AG09319 (cell line): ENCODE results near the gene AGPAT4.
A peak's percentile ranks its signal among the peaks of the same experiment; 100 is the strongest.
"Not testable (repeated sequence)": the region's sequence is repeated elsewhere in the genome, so short reads cannot be mapped to it uniquely, and the experiment has no call there.

Source experiments
- DNase-seq: peaks from one replicate; pipeline ENCODE4 v3.0.0-alpha.2; 2010; ENCODE audit warnings: low read depth; ENCODE audit errors: extremely low read depth
- TF ChIP-seq, protein P1 (sequence below): IDR thresholded peaks from 2 replicates; pipeline ENCODE4 v1.5.1; 2011; ENCODE audit warnings: low read depth, mild to moderate bottlenecking, inconsistent platforms, low read length, moderate library complexity

The AGPAT4 gene

GRCh38 chr6:161186173-161186769, 87.6 kb downstream of the AGPAT4 start:
- peak; percentile 38 for DNase-seq
- TF ChIP-seq, protein P1, sequence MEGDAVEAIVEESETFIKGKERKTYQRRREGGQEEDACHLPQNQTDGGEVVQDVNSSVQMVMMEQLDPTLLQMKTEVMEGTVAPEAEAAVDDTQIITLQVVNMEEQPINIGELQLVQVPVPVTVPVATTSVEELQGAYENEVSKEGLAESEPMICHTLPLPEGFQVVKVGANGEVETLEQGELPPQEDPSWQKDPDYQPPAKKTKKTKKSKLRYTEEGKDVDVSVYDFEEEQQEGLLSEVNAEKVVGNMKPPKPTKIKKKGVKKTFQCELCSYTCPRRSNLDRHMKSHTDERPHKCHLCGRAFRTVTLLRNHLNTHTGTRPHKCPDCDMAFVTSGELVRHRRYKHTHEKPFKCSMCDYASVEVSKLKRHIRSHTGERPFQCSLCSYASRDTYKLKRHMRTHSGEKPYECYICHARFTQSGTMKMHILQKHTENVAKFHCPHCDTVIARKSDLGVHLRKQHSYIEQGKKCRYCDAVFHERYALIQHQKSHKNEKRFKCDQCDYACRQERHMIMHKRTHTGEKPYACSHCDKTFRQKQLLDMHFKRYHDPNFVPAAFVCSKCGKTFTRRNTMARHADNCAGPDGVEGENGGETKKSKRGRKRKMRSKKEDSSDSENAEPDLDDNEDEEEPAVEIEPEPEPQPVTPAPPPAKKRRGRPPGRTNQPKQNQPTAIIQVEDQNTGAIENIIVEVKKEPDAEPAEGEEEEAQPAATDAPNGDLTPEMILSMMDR, result no peak

- TF ChIP-seq, protein P1, result no peak
- DNase-seq, result no peak
These were observed 92.7 kb downstream of the AGPAT4 start for GRCh38 chr6:161181121-161181520.

DNA sequence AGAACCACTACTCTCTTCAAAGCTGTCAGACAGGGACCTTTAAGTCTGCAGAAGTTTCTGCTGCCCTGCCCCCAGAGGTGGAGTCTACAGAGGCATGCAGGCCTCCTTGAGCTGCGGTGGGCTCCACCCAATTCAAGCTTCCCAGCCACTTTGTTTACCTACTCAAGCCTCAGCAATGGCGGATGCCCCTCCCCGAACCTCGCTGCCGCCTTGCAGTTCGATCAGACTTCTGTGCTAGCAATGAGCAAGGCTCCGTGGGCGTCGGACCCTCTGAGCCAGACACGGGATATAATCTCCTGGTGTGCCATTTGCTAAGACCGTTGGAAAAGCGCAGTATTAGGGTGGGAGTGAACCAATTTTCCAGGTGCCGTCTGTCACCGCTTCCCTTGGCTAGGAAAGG, 95.7 kb downstream of the AGPAT4 start:
- not testable (repeated sequence) for DNase-seq

- DNase-seq, result not testable (repeated sequence)
These were observed 97.4 kb downstream of the AGPAT4 start for GRCh38 chr6:161176428-161176827.

DNA sequence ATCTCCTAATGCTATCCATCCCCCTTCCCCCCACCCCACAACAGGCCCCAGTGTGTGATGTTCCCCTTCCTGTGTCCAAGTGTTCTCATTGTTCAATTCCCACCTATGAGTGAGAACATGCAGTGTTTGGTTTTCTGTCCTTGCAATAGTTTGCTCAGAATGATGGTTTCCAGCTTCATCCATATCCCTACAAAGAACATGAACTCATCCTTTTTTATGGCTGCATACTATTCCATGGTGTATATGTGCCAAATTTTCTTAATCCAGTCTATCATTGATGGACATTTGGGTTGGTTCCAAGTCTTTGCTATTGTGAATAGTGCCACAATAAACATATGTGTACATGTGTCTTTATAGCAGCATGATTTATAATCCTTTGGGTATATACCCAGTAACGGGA, 101.1 kb downstream of the AGPAT4 start:
- not testable (repeated sequence) for DNase-seq

DNA sequence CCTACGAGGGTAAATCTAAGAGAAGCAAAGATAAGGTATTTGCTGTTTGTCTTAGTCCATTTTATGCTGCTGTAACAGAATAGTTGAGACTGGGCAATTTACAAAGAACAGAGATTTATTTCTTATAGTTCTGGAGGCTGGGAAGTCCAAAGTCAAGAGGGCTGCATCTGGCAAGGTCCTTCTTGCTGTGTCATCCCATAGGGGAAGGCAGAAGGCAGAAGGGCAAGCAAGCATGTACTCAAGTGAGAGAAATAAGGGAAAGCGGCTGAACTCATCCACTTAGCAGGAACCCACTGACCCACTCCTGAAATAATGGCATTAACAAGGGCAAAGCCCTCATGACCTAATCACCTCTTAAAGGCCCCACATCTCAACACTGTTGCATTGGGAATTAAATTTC, 102.7 kb downstream of the AGPAT4 start:
- DNase-seq, result no peak
- TF ChIP-seq, protein P1, result no peak

- TF ChIP-seq, protein P1, result no peak
- peak; percentile 63 for DNase-seq
These were observed 104.2 kb downstream of the AGPAT4 start for GRCh38 chr6:161169696-161170095.

DNA sequence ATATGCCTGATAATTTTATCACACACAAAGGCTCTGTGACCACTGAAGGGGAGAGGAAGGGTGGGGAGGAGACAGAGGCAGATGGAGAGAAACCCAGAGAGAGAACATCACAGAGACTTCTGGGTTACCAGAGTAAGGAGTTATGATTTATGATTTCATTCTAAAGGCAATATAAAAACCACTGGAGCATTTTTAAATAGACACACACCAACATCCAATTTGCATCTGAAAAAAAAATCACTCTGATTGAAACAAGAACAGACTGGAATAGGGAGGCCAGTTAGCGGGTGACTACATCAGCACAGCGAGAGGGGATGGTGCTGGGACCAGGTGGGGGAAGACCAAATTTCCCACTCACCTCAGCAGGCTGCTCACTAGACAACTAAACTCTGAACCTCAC, 104.8 kb downstream of the AGPAT4 start:
- no peak for DNase-seq

GRCh38 chr6:161168281-161168891, 105.5 kb downstream of the AGPAT4 start:
- TF ChIP-seq, protein P1, result no peak
- peak; percentile 86 for DNase-seq

More for the DNA sequence above, 104.8 kb downstream of the AGPAT4 start:
- TF ChIP-seq, protein P1, result no peak
